AG20443 (cell line): ENCODE data around the gene TUBGCP6.

Source experiments
- DNase-seq: peaks from one replicate; pipeline ENCODE4 v3.0.0; 2012; ENCODE audit warnings: low spot score, mixed read lengths

The TUBGCP6 gene

GRCh38 chr22:50182176-50183081, 62.4 kb downstream of the TUBGCP6 start:
- no peak for DNase-seq

- DNase-seq = no peak
These were observed 63.9 kb downstream of the TUBGCP6 start for GRCh38 chr22:50180727-50181521.

GRCh38 chr22:50179937-50180726, 64.7 kb downstream of the TUBGCP6 start:
- no peak for DNase-seq

GRCh38 chr22:50178871-50179869, 65.7 kb downstream of the TUBGCP6 start:
- DNase-seq = no peak

GRCh38 chr22:50178471-50178864, 66.4 kb downstream of the TUBGCP6 start:
- no peak for DNase-seq

GRCh38 chr22:50177537-50178470, 67.0 kb downstream of the TUBGCP6 start:
- no peak for DNase-seq

GRCh38 chr22:50176850-50177536, 67.8 kb downstream of the TUBGCP6 start:
- DNase-seq = no peak

GRCh38 chr22:50175921-50176849, 68.6 kb downstream of the TUBGCP6 start:
- no peak for DNase-seq

GRCh38 chr22:50175191-50175461, 69.7 kb downstream of the TUBGCP6 start:
- no peak for DNase-seq

- DNase-seq = no peak
These were observed 70.2 kb downstream of the TUBGCP6 start for GRCh38 chr22:50174382-50175190.

GRCh38 chr22:50173983-50174355, 70.9 kb downstream of the TUBGCP6 start:
- DNase-seq = no peak

GRCh38 chr22:50173311-50173982, 71.4 kb downstream of the TUBGCP6 start:
- DNase-seq = no peak

GRCh38 chr22:50171965-50172421, 72.8 kb downstream of the TUBGCP6 start:
- DNase-seq = no peak

- no peak for DNase-seq
These were observed 73.4 kb downstream of the TUBGCP6 start for GRCh38 chr22:50171319-50171964.

- no peak for DNase-seq
These were observed 74.1 kb downstream of the TUBGCP6 start, which contains the start of gene PANX2 for GRCh38 chr22:50170453-50171318. Gene PANX2, plus strand, starts transcription at chr22:50170731. Its CDS starts 0 bp downstream, at chr22:50170731.
